HS-27A (cell line): Measurements from ENCODE around the gene PRR20G.
"Not testable (repeated sequence)": the region's sequence is repeated elsewhere in the genome, so short reads cannot be mapped to it uniquely, and the experiment has no call there.

Experiments
- DNase-seq: peaks from one replicate; pipeline ENCODE4 v3.0.0-alpha.2; 2012; ENCODE audit warnings: low read depth, missing footprints

The PRR20G gene

GRCh38 chr3:127287840-127288239, at the start of gene PRR20G:
Gene PRR20G (minus strand): TSS chr3:127288046. CDS start chr3:127287365, 681 bp downstream.
- DNase-seq: no peak

DNA sequence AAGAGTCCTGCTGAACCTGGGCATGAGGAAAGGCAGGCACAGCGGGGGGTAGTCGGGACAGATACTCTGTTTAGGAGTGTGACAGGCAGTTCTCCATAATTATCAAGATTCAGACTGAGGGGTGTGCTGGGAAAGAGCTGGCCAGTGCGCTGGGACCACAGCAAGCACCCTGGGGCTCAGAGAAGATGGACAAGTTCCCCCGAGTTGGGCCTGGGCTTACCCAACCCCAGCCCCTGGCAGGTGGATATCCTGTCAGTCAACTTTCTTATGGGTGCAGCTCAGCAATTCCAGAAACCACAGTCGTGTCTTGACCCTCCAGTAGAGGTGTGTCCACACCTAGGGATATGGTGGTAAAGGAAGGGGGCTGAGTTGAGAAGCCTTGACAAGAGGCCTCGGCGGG, 49.2 kb upstream of the PRR20G start:
- no peak for DNase-seq

- DNase-seq: no peak
Observed at GRCh38 chr3:127336101-127336500, 48.3 kb upstream of the PRR20G start.

GRCh38 chr3:127330385-127330784, 42.5 kb upstream of the PRR20G start:
- DNase-seq: no peak

GRCh38 chr3:127329631-127330285, 41.9 kb upstream of the PRR20G start:
- no peak for DNase-seq

DNA sequence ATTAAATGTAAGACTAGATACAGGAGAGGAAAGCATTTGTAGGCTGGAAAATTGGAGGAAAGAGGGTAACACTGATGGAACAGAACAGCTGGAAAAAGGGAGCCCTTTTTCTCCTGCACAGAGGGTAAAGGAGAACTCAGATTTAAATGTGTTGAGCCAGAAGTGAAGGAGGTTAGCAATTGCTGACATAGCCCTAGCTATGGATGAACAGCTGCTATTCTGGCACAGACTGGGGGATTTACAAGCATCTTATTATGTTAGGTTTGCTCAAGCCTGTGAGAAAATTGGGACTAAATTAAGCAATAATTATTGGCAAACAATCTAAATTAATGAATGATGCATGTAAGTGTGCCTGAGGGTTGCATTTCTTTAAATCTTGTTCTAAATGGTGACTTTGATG, 40.6 kb upstream of the PRR20G start:
- no peak for DNase-seq

GRCh38 chr3:127326341-127326740, 38.5 kb upstream of the PRR20G start:
- no peak for DNase-seq

DNA sequence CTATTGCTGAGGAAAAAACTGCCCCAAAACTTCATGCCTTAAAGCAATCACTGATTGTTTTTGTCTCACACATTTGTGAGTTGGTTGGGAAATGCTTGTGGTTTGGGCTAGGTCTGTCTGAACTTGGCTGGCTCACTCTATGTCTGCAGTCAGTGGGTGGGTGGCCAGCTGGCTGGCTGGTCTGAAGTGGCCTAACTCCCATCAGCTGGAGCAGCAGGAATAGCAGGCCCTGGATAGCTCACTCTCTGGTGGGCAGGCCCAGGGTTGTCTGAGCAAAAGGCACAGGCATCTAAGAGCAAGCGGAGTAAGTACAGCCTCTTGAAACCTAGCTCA, 37.7 kb upstream of the PRR20G start:
- DNase-seq: no peak

GRCh38 chr3:127324913-127325628, 37.2 kb upstream of the PRR20G start:
- no peak for DNase-seq

GRCh38 chr3:127324076-127324475, 36.2 kb upstream of the PRR20G start:
- no peak for DNase-seq

GRCh38 chr3:127323581-127323980, 35.7 kb upstream of the PRR20G start:
- DNase-seq: no peak

DNA sequence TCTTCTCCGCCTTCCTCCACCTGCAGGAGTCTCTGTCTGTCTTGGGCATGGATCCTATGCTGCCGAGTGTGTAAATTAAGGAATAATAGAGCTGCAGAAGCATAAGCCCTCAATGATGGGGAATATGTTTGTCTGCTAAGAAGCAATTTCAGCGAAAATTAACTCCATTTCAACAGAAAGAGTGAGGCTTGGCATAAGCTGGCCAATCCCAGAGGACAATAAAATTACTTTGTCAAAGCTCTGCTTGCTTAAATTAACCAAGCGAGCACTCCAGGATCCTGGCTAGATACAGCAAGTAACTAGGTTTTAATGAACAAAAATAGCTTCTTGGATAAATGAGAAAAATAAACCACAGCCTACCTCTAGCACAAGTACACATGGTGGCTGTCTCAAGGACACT, 33.5 kb upstream of the PRR20G start:
- no peak for DNase-seq

- no peak for DNase-seq
Observed at GRCh38 chr3:127320529-127321121, 32.8 kb upstream of the PRR20G start.

DNA sequence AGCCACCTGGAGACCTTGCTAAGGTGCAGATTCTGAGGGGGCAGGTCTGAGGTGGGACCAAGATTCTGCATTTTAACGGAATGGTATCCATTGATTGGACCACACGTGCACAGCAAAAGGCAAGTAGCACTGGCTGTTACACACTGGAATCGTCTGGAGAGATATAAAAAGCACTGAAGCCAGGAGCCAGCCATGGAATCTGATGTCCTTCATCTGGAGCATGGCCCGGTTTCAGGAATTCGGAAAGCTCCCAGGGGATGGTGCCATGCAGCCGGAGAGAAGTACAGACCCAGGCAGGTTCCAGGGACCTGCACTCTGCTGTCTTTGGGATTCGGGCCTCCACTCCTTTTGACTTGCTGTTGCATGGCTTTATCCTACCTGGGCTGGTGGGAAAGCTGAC, 28.8 kb upstream of the PRR20G start:
- DNase-seq: no peak

DNA sequence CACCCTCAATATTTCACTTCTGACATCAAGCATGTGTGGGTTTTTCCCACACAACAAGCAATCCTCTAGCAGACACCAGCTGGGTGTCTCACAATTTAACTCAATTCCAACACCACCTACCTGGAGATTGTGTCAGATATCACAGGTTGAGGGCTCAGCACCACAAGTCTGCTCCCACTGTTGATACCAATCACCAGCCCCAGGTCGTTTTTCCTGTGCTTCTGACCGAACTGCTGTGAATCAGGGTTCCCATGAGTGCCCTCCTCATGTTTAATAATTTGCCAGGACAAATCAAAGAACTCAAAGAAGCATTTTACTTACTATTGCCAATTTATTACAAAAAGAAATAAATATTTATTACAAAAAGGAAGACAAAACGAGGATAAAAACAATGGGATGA, 25.0 kb upstream of the PRR20G start:
- DNase-seq: no peak

DNA sequence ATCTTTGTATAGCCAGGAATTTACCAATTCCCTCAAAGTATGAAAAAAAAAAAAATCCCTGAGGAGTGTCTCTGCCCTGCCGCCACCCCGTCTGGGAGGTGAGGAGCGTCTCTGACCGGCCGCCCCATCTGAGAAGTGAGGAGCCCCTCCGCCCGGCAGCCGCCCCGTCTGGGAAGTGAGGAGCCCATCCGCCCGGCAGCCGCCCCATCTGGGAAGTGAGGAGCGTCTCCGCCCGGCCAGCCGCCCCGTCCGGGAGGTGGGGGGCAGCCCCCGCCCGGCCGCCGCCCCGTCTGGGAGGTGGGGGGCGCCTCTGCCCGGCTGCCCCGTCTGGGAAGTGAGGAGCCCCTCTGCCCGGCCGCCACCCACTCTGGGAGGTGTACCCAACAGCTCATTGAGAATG, 21.0 kb upstream of the PRR20G start:
- DNase-seq: not testable (repeated sequence)

- no peak for DNase-seq
Observed at GRCh38 chr3:127307916-127308315, 20.1 kb upstream of the PRR20G start.

DNA sequence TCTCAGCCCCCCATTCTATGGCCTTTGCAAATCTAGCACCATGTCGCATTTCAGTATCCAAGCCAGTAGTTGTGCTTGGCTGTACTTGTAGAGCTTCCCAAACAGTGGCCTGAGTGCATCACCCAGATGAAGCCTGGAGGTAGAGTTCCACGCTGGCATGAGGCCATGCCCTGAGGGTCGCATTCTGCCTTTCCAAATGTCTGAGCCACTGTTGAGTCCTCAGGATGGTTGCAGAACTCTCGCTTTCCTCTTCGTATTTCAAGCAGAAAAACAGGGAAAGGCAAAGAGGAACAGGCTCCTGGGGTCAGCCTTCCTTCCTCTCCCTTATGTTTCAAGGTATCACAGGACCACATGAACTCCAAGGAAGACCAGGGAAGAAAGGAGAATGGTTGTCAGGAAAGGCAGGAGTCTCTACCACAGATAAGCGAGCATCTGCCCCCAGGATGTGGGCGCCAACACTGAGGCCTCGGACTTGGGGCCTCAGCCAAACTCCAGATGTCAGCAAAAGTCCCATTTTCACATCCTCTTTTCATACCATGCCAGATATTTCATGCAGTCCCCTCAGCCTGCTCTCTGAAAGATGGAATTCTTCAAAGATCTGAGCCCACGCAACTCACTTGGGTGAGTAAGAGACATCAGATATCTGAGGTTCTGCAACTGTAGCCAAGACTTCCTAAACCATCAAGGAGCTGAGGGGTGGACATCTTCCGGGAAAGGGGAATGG, 19.4 kb upstream of the PRR20G start:
- DNase-seq: no peak

GRCh38 chr3:127306361-127307111, 18.7 kb upstream of the PRR20G start:
- no peak for DNase-seq

DNA sequence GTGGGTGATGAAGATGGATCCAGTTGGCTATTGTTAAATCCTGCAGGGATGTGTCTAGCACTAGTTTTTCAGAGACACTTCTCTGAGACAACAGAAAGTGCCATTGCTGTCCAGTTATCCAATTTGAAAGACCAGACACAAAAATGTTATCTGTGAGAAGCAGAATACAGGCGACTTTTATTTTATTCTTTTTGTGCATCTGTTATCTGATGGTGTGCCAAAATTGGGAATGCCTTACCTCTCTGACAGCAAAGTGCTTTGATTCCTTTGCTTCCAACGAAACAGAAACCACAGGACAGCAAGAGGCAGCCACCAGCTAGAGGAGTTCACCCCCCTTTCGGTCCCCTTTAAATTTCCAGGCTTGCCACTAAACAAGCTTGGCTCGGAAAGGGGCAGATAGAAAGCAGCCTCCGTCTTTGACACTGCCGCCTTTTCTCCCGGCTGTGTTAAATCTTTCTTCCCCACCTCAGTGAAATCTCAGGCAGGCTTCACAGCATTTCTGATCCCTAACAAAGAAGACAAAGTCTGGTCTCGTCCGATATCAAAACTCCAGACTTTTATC, 17.7 kb upstream of the PRR20G start:
- no peak for DNase-seq

DNA sequence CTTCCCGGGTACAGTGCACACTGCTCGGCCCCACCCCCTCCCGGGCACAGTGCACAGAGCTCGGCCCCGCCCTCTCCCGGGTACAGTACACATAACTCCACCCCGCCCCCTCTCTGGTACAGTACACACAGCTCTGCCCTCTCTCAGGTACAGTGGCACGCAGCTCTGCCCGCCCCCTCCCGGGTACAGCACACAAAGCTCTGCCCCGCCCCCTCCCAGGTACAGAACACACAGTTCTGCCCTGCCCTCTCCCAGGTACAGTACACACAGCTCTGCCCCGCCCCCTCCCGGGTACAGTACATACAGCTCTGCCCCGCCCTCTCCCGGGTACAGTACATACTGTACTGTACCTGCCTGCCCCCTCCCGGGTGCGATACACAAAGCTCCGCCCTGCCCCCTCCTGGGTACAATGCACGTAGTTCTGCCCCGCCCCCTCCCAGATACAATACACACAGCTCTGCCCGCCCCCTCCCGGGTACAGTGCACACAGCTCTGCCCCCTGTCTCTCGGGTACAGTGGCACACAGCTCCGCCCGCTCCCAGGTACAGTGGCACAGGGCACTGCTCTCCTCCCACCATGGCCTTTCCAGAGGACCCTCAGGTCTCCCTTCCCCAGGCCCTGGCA, 16.4 kb upstream of the PRR20G start:
- DNase-seq: no peak
